Peyer's patch (tissue), 4 donors: Measurements from ENCODE around the gene NRXN3.

Experiments used
- POLR2A ChIP-seq, 2 donors: fragments of 450-650 bp; IDR thresholded peaks; one replicate each; pipeline ENCODE4 v1.5.1; 2017; ENCODE audit warnings: antibody characterized with exemption in 2 of 2, mild to moderate bottlenecking in 2 of 2, moderate library complexity in 2 of 2
- TF ChIP-seq, protein P1 (sequence below), 6 experiments: fragments of 450-650 bp in 4 of 6; fragments of 200-600 bp in 2 of 6; sonication (generic) in 1 of 6; IDR thresholded peaks; one replicate each; pipeline ENCODE4 v1.5.1; 2017 to 2019; ENCODE audit warnings: antibody characterized with exemption in 6 of 6, mild to moderate bottlenecking in 3 of 6, moderate library complexity in 1 of 6

DNA sequence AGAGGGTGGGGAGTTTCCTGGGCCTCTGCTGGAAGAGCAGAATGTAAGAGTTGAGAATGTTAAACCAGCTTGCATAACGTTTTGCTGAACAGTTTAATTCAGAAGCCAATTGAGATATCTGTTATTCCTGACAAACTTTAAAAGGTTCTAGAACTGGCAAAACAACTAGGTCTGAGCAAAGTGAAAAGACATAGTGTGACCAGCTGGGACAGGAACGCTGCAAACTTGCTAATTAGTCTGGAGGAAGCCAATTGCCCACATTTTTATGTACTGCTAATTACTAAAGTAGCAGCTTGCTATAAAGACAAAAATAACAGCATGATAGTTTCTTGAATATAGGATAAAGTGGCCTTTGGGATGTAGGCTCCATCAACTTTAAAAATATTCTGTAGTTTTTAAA lies 704.9 kb downstream of the NRXN3 start:
- TF ChIP-seq, protein P1, sequence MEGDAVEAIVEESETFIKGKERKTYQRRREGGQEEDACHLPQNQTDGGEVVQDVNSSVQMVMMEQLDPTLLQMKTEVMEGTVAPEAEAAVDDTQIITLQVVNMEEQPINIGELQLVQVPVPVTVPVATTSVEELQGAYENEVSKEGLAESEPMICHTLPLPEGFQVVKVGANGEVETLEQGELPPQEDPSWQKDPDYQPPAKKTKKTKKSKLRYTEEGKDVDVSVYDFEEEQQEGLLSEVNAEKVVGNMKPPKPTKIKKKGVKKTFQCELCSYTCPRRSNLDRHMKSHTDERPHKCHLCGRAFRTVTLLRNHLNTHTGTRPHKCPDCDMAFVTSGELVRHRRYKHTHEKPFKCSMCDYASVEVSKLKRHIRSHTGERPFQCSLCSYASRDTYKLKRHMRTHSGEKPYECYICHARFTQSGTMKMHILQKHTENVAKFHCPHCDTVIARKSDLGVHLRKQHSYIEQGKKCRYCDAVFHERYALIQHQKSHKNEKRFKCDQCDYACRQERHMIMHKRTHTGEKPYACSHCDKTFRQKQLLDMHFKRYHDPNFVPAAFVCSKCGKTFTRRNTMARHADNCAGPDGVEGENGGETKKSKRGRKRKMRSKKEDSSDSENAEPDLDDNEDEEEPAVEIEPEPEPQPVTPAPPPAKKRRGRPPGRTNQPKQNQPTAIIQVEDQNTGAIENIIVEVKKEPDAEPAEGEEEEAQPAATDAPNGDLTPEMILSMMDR (IDR thresholded peaks at IDR 0.05): no peak
- TF ChIP-seq POLR2A (IDR thresholded peaks at IDR 0.05): no peak
